Neural cell (in vitro differentiated cells): ENCODE measurements around the gene PPP2R2B. TPM values are rescaled to one million over a fixed set of nuclear protein-coding genes. Genes with fewer than 3 reads are reported as not detected.

ENCODE experiments used
- H2AFZ ChIP-seq: fragments of 200-600, 300-800 bp; sonication (generic), shearing (Covaris generic); 2 replicates; pipeline ENCODE4 v1.6.0; 2014; ENCODE audit warnings: low read depth, mild to moderate bottlenecking, antibody characterized with exemption, low read length, moderate library complexity
- H3F3A ChIP-seq: fragments of 200-600 bp; shearing (Covaris generic); 2 replicates; pipeline ENCODE4 v1.6.1; 2016; ENCODE audit warnings: mild to moderate bottlenecking, moderate library complexity, mixed read lengths, antibody characterized with exemption, low read length; ENCODE audit not compliant: insufficient read depth, poor library complexity, severe bottlenecking
- H3K27ac ChIP-seq: fragments of 200-600, 300-800 bp; sonication (generic), shearing (Covaris generic); 2 replicates; pipeline ENCODE4 v1.5.1; 2014; ENCODE audit warnings: mild to moderate bottlenecking, low read length, moderate library complexity
- H3K27me3 ChIP-seq: fragments of 300-800, 200-600 bp; sonication (generic), shearing (Covaris generic); 2 replicates; pipeline ENCODE4 v1.6.0; 2014; ENCODE audit warnings: mild to moderate bottlenecking, low read depth, low read length, moderate library complexity; ENCODE audit not compliant: insufficient read depth
- H3K36me3 ChIP-seq: fragments of 300-800, 200-600 bp; sonication (generic), shearing (Covaris generic); 2 replicates; pipeline ENCODE4 v1.5.1; 2014; ENCODE audit warnings: mild to moderate bottlenecking, antibody characterized with exemption, low read length, moderate library complexity; ENCODE audit not compliant: insufficient read depth
- H3K4me2 ChIP-seq: fragments of 300-800, 200-600 bp; sonication (generic), shearing (Covaris generic); 2 replicates; pipeline ENCODE4 v1.6.0; 2014; ENCODE audit warnings: mild to moderate bottlenecking, low read length
- H3K4me3 ChIP-seq: fragments of 300-800, 200-600 bp; sonication (generic), shearing (Covaris generic); 2 replicates; pipeline ENCODE4 v1.5.1; 2014; ENCODE audit warnings: mild to moderate bottlenecking, low read length, moderate library complexity
- H3K79me2 ChIP-seq: fragments of 200-600 bp; shearing (Covaris generic); replicated peaks from 2 replicates; pipeline ENCODE4 v1.6.0; 2014; ENCODE audit warnings: mild to moderate bottlenecking, low read length, moderate library complexity; ENCODE audit not compliant: insufficient read depth
- H3K9ac ChIP-seq: fragments of 300-800, 200-600 bp; sonication (generic), shearing (Covaris generic); 2 replicates; pipeline ENCODE4 v1.6.1; 2016; ENCODE audit warnings: mild to moderate bottlenecking, low read length, mixed read lengths
- H3K9me2 ChIP-seq: fragments of 200-600 bp; shearing (Covaris generic); 2 replicates; pipeline ENCODE4 v1.6.1; 2016; ENCODE audit warnings: mild to moderate bottlenecking, low read length, mixed read lengths; ENCODE audit not compliant: insufficient read depth
- H3K9me3 ChIP-seq: fragments of 200-600, 300-800 bp; sonication (generic), shearing (Covaris generic); 2 replicates; pipeline ENCODE4 v1.6.1; 2016; ENCODE audit warnings: mild to moderate bottlenecking, mixed run types, low read length, moderate library complexity, mixed read lengths
- H4K20me1 ChIP-seq: fragments of 200-600 bp; shearing (Covaris generic); 2 replicates; pipeline ENCODE4 v1.6.1; 2016; ENCODE audit warnings: mild to moderate bottlenecking, mixed run types; ENCODE audit not compliant: insufficient read depth
- EP300 ChIP-seq: fragments of 450-650 bp; conservative IDR thresholded peaks from 2 replicates; pipeline ENCODE4 v1.6.1; 2014; ENCODE audit warnings: antibody characterized with exemption, mild to moderate bottlenecking, moderate library complexity; ENCODE audit not compliant: poor library complexity, severe bottlenecking
- EZH2 ChIP-seq: fragments of 200-600, 300-800 bp; shearing (Covaris generic), sonication (generic); IDR thresholded peaks from 2 replicates; pipeline ENCODE4 v1.6.1; 2014; ENCODE audit warnings: antibody characterized with exemption, low read length, borderline replicate concordance, mild to moderate bottlenecking; ENCODE audit not compliant: insufficient read depth, poor library complexity, severe bottlenecking
- MXI1 ChIP-seq: fragments of 450-650 bp; conservative IDR thresholded peaks from 2 replicates; pipeline ENCODE4 v1.6.1; 2014; ENCODE audit warnings: antibody characterized with exemption, mild to moderate bottlenecking; ENCODE audit not compliant: poor library complexity, severe bottlenecking
- POLR2AphosphoS5 ChIP-seq: IDR thresholded peaks from 2 replicates; pipeline ENCODE4 v1.6.1; 2012
- RAD21 ChIP-seq: fragments of 450-650 bp; conservative IDR thresholded peaks from 2 replicates; pipeline ENCODE4 v1.6.1; 2014; ENCODE audit warnings: antibody characterized with exemption, mild to moderate bottlenecking, moderate library complexity
- SMC3 ChIP-seq: fragments of 450-650 bp; conservative IDR thresholded peaks from 2 replicates; pipeline ENCODE4 v1.6.1; 2014; ENCODE audit warnings: antibody characterized with exemption, mild to moderate bottlenecking, moderate library complexity; ENCODE audit not compliant: poor library complexity
- TAF1 ChIP-seq: IDR thresholded peaks from 2 replicates; pipeline ENCODE4 v1.6.1; 2012; ENCODE audit warnings: low read depth
- polyA plus RNA-seq: library from polyadenylated mRNA; depleted of rRNA; stranded (reverse); fragments of >200 nt; gene quantifications from 2 replicates; pipeline ENCODE4 v1.2.3, GENCODE V29; 2014
- TF ChIP-seq, protein P1 (sequence below): IDR thresholded peaks from 2 replicates; pipeline ENCODE4 v1.6.1; 2012; ENCODE audit warnings: borderline replicate concordance
- TF ChIP-seq, protein P2 (sequence below): fragments of 450-650 bp; IDR thresholded peaks from 2 replicates; pipeline ENCODE4 v1.5.1; 2014; ENCODE audit warnings: antibody characterized with exemption, mild to moderate bottlenecking, moderate library complexity; ENCODE audit not compliant: poor library complexity, severe bottlenecking

The PPP2R2B gene
- polyA plus RNA-seq, 1 donor from 2014 or later: 250 TPM

DNA sequence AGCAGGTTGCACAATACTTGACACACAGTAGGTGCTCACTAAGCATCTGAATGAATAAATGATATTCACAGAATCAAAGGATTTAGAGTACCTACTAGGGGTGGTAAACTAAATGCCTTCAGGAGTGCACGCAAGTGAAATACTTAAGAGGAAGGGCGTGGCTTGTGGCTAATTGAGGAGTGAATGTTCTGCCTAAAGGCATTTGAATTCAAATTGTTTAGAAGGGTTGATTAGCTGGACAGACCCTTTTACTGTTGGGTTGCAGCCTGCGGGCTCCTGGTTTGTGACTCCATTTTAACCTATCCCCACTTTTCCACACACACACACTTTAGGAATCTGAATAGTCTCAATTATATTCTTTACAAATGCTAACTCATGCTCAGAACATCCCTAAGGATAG, 63.1 kb downstream of the PPP2R2B start:
- no peak overlapping the region for H3K4me3 ChIP-seq
- no peaks in the 10 kb centered on the region for H3K27me3 ChIP-seq
- no peak overlapping the region for H3K4me2 ChIP-seq
- H3K9me2 ChIP-seq: no peaks in the 10 kb centered on the region
- H4K20me1 ChIP-seq: no peaks in the 10 kb centered on the region
- H3K36me3 ChIP-seq: peaks cover 5% of the 10 kb centered on the region
- H3K27ac ChIP-seq: no peak overlapping the region
- H3F3A ChIP-seq: no peaks in the 10 kb centered on the region
- no peak overlapping the region for H3K9ac ChIP-seq
- no peaks in the 10 kb centered on the region for H3K9me3 ChIP-seq
- H3K79me2 ChIP-seq: peaks cover 15% of the 10 kb centered on the region
- TF ChIP-seq, protein P1, sequence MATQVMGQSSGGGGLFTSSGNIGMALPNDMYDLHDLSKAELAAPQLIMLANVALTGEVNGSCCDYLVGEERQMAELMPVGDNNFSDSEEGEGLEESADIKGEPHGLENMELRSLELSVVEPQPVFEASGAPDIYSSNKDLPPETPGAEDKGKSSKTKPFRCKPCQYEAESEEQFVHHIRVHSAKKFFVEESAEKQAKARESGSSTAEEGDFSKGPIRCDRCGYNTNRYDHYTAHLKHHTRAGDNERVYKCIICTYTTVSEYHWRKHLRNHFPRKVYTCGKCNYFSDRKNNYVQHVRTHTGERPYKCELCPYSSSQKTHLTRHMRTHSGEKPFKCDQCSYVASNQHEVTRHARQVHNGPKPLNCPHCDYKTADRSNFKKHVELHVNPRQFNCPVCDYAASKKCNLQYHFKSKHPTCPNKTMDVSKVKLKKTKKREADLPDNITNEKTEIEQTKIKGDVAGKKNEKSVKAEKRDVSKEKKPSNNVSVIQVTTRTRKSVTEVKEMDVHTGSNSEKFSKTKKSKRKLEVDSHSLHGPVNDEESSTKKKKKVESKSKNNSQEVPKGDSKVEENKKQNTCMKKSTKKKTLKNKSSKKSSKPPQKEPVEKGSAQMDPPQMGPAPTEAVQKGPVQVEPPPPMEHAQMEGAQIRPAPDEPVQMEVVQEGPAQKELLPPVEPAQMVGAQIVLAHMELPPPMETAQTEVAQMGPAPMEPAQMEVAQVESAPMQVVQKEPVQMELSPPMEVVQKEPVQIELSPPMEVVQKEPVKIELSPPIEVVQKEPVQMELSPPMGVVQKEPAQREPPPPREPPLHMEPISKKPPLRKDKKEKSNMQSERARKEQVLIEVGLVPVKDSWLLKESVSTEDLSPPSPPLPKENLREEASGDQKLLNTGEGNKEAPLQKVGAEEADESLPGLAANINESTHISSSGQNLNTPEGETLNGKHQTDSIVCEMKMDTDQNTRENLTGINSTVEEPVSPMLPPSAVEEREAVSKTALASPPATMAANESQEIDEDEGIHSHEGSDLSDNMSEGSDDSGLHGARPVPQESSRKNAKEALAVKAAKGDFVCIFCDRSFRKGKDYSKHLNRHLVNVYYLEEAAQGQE: no peak
- TF ChIP-seq MXI1: no peak
- no peak for TF ChIP-seq SMC3
- no peak for TF ChIP-seq EP300
- TF ChIP-seq RAD21: no peak
- TF ChIP-seq, protein P2, sequence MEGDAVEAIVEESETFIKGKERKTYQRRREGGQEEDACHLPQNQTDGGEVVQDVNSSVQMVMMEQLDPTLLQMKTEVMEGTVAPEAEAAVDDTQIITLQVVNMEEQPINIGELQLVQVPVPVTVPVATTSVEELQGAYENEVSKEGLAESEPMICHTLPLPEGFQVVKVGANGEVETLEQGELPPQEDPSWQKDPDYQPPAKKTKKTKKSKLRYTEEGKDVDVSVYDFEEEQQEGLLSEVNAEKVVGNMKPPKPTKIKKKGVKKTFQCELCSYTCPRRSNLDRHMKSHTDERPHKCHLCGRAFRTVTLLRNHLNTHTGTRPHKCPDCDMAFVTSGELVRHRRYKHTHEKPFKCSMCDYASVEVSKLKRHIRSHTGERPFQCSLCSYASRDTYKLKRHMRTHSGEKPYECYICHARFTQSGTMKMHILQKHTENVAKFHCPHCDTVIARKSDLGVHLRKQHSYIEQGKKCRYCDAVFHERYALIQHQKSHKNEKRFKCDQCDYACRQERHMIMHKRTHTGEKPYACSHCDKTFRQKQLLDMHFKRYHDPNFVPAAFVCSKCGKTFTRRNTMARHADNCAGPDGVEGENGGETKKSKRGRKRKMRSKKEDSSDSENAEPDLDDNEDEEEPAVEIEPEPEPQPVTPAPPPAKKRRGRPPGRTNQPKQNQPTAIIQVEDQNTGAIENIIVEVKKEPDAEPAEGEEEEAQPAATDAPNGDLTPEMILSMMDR: no peak
- no peak for TF ChIP-seq POLR2AphosphoS5
- no peak for TF ChIP-seq EZH2
- no peak for TF ChIP-seq TAF1
- H2AFZ ChIP-seq: no peak overlapping the region

DNA sequence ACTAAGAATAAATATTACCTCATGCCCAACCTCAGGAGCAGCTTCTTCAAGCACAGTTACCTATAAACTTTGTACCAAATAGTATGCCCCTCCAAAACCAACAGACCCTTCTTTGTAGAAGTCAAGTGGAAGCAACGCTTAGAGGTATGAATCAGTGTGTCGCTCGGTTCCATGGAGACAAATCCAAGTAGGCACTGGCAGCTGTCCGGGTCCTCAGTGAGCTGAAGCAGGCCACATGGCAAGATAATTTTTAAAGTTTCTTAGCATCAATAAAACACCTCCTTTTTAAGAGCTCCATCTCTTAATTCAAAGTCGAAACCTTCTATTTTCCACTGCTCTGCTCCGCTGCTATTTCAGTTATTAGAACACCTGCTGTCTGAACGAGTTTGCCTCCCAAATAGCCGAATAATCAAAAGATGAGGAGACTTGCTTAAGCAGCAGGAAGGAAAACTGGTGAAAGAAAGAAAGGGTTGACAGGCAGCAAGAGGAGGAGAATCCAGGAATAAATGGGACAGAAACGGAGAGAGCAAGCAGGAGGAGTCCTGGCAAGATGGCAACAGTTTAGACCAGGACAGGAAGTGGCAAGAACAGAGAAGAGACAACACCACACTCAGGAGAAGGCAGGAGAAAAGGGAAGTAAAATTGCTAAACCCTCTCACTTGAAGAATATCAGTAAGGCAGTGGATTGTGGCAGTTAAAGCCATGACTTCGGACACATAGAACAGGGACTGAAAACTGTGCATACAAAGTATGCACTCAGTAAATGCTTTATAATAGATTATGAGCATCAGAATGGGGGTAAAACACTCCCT, 65.0 kb downstream of the PPP2R2B start:
- H3K9ac ChIP-seq: no peak overlapping the region
- H3K27ac ChIP-seq: no peak overlapping the region
- H3K79me2 ChIP-seq: peaks cover 4% of the 10 kb centered on the region
- H2AFZ ChIP-seq: no peak overlapping the region
- H3K4me3 ChIP-seq: no peak overlapping the region
- no peaks in the 10 kb centered on the region for H3K9me3 ChIP-seq
- no peaks in the 10 kb centered on the region for H3K27me3 ChIP-seq
- peaks cover 1% of the 10 kb centered on the region for H3K36me3 ChIP-seq
- H3K4me2 ChIP-seq: no peak overlapping the region
- no peaks in the 10 kb centered on the region for H3K9me2 ChIP-seq
- H4K20me1 ChIP-seq: no peaks in the 10 kb centered on the region
- no peaks in the 10 kb centered on the region for H3F3A ChIP-seq
- TF ChIP-seq TAF1: no peak
- no peak for TF ChIP-seq SMC3
- no peak for TF ChIP-seq EP300
- TF ChIP-seq MXI1: no peak
- TF ChIP-seq, protein P1: no peak
- TF ChIP-seq, protein P2: no peak
- no peak for TF ChIP-seq EZH2
- TF ChIP-seq RAD21: no peak
